A673 (cell line): Measurements from ENCODE around the gene STARD13.

ENCODE experiments used
- EZH2 ChIP-seq: fragments of 200-600 bp; sonication (generic); IDR thresholded peaks from 2 replicates; pipeline ENCODE4 v1.6.1; 2017; ENCODE audit warnings: borderline replicate concordance, low read depth, mild to moderate bottlenecking, mixed read lengths, antibody characterized with exemption, low read length; ENCODE audit not compliant: poor library complexity, severe bottlenecking
- TF ChIP-seq, protein P1 (sequence below): fragments of 300-800, 200-600 bp; sonication (generic); conservative IDR thresholded peaks from 2 replicates; pipeline ENCODE4 v1.5.1; 2017; ENCODE audit warnings: low read depth, mild to moderate bottlenecking, antibody characterized with exemption, low read length, moderate library complexity, mixed read lengths

DNA sequence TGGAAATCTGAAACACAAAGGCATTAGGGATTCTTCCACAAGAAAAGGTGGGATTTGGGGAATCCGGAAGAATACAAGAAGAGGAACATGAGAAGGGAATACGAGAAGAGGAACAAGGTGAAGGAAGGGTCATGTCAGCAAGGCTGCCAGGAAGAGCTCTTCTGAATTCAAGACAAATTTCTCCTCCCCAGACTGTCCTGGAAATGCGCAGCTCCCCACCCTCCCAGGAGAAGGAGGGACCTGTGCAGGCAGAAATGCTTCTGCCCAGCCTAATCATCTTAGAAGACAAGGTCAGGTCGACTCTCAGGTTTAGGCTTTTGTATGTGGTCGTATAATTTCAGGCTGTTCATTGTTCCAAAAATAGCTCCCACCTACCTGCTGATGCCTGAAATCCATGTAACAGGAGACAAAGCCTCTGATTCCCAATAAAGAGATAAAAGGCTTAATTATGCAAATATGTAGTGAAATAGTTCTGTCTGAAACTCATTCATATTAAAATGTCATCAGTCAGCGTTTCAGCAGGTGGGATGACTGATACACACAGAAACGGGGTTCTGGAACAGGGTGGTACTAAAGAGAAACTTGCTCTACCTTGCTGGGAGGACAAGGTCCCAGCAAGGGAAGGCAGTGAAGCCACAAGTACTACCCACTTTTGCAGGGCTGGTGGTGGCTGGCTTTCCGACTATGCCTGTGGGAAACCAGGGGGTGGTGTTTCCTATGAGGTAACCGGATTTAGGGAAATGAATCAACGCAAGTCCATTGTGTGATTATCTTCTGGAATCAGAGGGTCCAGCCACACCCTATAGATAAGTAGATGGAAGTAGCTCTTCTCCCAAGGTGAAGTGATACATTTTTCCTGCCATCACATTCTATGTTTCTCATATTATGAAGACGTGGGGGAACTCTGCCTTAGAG lies 193.2 kb downstream of the STARD13 start:
- TF ChIP-seq, protein P1, sequence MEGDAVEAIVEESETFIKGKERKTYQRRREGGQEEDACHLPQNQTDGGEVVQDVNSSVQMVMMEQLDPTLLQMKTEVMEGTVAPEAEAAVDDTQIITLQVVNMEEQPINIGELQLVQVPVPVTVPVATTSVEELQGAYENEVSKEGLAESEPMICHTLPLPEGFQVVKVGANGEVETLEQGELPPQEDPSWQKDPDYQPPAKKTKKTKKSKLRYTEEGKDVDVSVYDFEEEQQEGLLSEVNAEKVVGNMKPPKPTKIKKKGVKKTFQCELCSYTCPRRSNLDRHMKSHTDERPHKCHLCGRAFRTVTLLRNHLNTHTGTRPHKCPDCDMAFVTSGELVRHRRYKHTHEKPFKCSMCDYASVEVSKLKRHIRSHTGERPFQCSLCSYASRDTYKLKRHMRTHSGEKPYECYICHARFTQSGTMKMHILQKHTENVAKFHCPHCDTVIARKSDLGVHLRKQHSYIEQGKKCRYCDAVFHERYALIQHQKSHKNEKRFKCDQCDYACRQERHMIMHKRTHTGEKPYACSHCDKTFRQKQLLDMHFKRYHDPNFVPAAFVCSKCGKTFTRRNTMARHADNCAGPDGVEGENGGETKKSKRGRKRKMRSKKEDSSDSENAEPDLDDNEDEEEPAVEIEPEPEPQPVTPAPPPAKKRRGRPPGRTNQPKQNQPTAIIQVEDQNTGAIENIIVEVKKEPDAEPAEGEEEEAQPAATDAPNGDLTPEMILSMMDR = no peak
- TF ChIP-seq EZH2 = no peak
